Upper lobe of left lung (tissue), 4 donors: ENCODE data around the gene LOC101059915.

Experiments
- EP300 ChIP-seq, 4 donors: sonication (generic); formaldehyde crosslinking; IDR thresholded peaks; one replicate each; pipeline ENCODE4 v1.5.1; 2017; ENCODE audit warnings: antibody characterized with exemption in 4 of 4, control low read depth in 2 of 4
- POLR2A ChIP-seq, 4 donors: fragments of 450-650 bp; IDR thresholded peaks; one replicate each; pipeline ENCODE4 v1.5.1; 2016 to 2017; ENCODE audit warnings: antibody characterized with exemption in 4 of 4, mild to moderate bottlenecking in 2 of 4
- TF ChIP-seq, protein P1 (sequence below), 6 experiments: fragments of 450-650 bp in 4 of 6; fragments of 200-600 bp in 2 of 6; sonication (generic) in 2 of 6; IDR thresholded peaks; one replicate each; pipeline ENCODE4 v1.5.1; 2016 to 2019; ENCODE audit warnings: antibody characterized with exemption in 6 of 6

DNA sequence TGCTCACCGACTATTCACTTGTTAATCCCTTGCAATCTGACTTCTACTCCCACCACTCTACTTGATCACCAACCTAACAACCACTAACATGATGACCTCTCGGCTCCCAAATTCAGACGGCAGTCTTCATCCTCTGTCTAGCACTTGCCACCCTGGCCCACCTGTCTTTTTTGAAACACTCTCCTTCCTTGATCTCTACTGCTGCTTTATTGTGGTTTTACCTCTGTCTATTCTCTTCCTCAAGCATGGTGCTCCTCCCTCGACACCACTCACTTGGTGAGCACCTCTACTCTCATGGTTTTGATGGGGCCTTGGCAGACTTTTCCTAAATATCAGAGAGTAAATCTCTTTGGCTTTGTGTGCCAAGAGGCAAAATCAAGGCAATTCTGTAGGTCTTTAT, 27.3 kb upstream of the LOC101059915 start:
- TF ChIP-seq POLR2A (IDR thresholded peaks at IDR 0.05) (no peak), EP300 (IDR thresholded peaks at IDR 0.05) (no peak)
- TF ChIP-seq, protein P1, sequence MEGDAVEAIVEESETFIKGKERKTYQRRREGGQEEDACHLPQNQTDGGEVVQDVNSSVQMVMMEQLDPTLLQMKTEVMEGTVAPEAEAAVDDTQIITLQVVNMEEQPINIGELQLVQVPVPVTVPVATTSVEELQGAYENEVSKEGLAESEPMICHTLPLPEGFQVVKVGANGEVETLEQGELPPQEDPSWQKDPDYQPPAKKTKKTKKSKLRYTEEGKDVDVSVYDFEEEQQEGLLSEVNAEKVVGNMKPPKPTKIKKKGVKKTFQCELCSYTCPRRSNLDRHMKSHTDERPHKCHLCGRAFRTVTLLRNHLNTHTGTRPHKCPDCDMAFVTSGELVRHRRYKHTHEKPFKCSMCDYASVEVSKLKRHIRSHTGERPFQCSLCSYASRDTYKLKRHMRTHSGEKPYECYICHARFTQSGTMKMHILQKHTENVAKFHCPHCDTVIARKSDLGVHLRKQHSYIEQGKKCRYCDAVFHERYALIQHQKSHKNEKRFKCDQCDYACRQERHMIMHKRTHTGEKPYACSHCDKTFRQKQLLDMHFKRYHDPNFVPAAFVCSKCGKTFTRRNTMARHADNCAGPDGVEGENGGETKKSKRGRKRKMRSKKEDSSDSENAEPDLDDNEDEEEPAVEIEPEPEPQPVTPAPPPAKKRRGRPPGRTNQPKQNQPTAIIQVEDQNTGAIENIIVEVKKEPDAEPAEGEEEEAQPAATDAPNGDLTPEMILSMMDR (IDR thresholded peaks at IDR 0.05): no peak
